ENCODE data around the gene PRKD1.

The PRKD1 gene

DNA sequence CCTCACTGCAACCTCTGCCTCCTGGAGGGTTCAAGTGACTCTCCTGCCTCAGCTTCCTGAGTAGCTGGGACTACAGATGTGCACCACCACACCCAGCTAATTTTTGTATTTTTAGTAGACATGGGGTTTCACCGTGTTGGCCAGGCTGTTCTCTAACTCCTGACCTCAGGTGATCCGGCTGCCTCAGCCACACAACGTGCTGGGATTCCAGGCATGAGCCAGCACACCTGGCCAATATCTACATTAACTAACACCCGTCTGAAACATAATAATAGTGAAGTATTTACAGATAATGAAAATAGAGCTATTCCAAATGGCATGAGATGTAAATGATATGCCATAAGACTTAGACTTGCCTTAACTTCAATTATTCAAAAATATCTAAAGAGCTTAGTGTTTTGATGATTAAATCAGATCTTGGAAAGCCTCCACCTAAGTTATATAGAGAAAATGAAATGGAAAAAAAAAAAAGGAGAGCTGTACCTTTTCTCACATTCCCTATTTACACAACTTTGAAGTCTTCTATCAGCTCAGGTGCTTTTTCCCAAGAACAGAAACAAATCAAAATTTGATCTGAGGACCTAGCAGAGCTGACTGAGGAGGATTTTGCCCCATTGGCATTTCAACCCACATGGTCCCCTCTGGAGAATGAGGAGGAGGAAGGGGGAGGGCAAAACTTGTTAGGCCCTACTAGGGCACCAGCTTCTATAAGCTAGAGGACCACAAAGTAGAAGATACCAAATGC, 309.2 kb downstream of the PRKD1 start:
- no peak for DNase-seq

DNA sequence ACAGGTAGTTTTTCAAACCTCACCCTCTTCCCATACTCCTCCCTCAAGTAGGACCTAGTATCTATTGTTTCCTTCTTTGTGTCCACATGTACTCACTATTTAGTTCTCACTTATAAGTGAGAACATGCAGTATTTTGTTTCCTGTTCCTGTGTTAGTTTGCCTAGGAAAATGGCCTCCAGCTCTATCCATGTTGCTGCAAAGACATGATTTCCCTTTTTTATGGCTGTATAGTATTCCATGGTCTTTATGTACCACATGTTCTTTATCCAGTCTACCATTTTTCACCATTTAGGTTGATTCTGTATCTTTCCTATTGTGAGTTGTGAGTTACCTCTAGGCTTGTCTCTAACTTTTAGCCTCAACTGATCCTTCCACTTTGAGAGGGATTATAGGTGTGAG, 310.7 kb downstream of the PRKD1 start:
- DNase-seq: no peak

DNA sequence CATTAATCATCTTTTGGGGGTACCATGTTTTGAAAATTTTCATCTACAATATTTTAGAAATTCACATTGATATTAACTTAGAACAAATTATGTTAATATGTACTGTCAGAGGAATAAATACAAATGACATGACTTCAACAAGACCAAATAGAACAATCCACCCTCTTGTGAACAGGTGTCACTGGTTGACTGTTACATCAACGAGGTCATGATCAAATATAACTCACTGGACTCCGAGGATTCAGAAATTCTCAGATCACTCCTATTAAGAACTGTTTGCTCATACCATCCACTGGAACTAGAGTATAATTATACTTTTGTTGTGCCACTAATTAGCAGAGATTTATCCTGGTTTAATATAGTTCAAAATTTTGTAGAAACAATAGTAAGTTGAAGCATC, 318.8 kb downstream of the PRKD1 start:
- DNase-seq: no peak

DNA sequence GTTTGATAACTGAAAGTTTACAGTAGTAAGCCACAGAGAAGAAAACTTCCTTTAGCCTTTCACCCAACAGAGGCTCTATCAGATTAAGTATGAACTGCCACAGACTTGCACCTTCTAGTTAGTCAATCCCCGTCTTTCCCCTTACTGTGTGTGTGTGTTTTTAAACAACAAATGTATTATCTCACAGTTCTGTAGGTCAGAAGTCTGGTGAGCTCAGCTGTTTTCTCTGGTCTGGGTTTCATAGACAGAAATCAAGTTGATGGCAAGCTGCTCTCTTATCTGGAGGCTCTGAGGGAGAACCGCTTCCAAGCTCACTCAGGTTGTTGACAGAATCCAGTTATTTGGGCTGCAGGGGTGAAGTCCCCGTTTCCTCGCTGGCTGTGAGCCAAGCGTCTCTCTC, 320.5 kb downstream of the PRKD1 start:
- no peak for DNase-seq

DNA sequence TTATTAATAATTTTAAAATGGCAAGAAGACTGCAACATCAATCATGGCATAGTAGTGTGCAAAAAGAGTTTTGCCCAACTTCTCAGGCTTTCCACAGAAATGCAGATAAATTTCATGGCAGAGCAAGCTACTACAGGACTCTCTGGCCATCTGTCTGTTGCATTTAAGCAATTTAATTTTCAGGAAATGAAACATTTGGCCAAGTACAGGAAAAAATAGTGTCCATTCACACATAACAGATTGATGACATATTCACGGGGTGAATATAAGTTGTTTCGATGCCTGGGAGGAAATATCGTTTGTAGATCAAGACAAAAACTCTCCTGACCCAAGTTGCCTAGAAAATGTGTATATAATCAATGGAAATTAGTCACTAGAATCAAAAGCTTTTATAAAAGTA, 324.0 kb downstream of the PRKD1 start:
- DNase-seq: no peak

DNA sequence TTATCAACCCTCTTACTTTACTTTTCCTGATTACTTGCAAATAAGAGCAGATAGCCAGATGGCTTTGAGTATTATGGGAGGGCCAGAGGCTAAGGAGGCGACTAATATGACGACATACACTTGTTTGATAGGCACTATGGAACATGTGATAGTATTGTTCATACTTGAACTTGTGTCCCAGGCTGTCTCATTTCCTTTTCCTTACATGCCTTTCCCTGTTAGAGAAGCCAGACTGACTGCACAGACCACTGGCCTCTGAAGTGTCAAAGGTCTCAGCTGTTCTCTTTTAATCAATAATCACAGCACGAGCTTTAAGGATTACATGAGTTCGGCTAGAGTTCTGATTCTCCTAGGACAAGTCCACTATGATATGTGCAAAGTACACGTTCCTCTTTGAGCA, 326.0 kb downstream of the PRKD1 start:
- DNase-seq: no peak

DNA sequence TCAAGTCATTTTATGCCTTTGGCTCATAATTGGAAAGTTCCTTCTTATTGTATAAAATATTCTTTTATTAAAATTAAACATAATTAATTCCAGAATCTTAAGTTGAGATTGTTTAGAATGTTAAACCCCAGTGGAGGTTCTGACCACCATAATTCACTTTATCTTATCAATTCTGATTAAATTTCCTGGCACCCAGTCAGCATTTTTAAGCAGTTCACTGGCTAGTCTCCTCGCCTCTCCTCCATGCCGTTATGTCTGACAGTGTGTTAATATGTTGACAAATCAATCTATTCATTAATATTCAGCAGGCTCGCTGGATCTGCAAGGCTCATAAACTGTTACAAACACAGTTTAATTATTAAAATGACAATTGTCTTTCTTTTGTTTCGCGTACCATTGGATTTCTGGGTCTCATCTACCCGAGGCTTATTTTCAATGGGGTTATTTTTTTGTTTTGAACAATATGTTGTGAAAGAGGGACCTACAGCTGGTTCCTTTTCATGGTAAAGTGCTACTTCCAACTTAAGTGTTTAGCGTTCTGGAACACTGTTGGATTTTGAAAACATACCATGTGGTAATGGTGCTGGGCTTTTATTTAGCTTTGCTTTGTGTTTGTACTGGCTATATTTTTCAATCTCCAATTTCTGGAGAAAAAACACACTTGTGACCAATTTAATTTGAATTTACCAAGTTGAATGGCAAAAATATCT, 339.7 kb downstream of the PRKD1 start:
- DNase-seq: no peak

DNA sequence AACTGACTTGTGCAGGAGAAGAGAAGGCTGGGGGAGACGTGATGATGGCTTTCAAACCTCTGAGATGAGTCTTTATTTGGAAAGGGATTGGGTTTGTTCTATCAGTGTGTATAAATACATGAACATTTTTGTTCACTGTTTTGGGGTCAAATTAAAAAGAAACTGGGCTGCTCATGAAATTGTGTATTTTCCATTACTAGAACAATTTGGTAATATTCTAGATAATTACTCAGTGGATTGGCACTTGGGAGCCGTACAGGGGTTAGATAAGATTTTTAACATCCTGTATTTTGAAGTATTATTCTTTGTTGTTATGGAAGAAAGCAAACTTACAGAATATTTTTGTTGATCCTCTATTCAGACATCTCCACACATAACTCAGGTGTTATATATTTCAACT, 340.6 kb downstream of the PRKD1 start:
- no peak for DNase-seq

DNA sequence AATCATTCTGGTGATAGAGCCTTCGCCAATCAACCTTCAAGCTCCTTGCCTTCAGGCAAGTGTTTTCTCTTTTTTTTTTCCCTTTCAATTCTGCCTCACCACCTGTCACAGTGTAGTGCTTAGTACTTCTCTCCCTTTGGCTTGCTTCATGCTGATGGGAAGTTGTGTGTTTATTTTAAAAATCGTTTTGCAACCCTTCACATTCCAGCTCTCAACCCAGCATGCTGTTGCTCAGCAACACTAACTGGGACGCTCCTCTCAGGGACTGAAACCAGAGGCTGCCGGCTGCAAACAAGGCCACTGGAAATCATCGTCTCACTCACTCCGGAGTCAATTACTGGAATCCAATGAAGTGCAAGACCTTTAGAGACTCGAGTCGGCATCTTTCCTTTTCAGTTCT, 342.7 kb downstream of the PRKD1 start:
- DNase-seq: peak in 29 of 56 donors; percentile 1 to 45 (median 6)

DNA sequence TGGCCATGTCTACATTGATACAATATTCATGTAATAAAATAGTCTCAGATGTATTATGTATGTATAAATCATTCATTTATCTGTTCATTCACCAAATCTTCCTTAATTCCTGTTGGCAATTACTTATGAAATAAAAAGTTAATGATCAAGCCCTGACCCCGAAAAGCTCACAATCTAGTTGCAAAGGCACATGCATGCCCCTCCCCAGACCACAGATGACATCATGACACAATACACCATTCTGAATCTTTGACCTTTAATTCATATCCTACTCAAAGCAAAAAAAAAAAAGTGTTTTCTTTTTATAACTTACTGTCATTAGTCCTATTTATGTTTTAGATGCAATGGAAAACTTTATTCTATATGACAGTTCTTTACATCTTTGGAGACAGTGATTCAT, 346.9 kb downstream of the PRKD1 start:
- no peak for DNase-seq

DNA sequence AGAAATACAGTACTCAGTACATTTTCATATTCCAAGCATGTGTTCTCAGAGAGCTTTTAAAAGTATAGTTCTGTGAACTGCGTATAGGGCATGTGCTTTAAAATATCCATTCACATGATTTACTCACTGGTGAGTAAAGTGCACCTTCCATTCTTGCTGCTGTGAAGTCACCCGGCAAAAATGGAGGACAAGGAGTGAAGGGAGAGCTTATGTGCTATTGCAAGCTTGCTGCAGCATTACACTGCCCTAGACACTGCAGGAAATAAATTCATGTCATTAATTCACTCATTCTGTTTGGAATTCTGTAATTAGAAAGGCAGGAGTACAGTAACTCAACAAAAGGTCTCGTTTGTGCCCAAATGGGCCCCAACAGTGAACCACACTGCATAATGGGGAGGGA, 347.8 kb downstream of the PRKD1 start:
- no peak for DNase-seq

DNA sequence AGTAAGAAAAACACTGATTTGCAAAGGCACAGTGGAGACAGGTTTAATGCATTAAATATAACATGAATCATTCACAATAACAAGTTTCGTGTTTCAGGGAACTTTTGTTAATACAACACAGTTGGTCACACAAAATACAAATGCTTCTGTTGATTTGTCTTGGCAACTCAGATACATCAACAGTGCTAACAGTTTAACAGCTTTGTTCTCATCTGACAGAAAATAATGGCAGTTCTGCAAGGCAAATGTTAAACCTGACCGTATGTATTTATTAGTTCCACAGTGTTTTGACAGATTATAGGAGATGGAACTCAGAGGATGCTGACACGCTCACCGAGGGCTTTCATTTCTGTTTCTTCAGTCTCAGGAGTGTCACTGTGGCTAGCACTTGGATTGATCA, 350.7 kb downstream of the PRKD1 start:
- no peak for DNase-seq

DNA sequence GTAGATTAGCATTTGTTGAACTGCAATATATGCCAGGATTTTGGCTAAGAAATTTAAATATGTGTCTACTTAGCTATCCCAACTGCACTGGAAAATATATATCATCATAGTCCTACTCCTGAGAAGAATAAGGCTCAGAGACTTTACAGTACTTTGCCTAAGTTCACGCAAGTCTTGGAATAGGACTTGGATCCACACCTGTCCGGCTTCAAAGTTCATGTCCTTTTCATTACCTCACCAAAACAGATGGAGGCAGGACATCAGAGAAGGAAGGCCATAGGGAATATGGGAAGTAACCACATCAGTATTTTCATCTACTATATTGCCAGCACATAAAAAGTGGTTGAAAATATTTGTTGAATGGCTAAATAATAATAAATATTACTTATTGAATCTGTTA, 358.5 kb downstream of the PRKD1 start:
- no peak for DNase-seq

DNA sequence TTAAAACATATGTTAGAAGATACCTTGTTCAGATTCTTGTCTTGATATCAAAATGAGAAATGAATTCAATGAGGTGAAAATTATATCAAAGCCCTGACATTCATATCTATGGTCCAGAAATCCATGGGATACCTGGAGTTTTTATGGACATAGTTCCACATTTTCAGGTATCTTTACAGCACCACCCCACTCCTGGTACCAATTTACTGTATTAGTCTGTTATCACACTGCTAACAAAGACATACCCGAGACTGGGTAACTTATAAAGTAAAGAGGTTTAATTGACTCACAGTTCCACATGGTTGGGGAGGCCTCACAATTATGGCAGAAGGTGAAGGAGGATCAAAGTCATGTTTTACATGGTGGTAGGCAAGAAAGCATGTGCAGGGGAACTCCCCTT, 361.5 kb downstream of the PRKD1 start:
- no peak for DNase-seq

DNA sequence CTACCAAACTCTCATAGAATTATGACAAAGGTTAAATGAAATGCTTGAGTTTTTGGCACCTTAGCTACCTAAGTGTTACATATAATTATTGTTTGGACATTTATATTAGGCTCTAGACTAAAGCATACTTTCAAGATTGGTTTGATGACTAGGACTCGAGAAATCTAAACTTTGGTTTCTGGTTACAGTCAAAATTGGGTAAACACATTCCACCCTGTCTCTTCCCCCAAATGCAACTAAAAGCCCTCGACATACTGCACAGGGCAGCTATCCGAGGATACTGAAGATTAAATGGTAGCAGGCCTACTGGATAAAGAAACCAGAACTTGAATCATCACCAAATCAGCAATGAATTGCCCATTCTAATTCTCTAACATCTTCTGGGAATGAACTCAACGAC, 369.1 kb downstream of the PRKD1 start:
- no peak for DNase-seq

DNA sequence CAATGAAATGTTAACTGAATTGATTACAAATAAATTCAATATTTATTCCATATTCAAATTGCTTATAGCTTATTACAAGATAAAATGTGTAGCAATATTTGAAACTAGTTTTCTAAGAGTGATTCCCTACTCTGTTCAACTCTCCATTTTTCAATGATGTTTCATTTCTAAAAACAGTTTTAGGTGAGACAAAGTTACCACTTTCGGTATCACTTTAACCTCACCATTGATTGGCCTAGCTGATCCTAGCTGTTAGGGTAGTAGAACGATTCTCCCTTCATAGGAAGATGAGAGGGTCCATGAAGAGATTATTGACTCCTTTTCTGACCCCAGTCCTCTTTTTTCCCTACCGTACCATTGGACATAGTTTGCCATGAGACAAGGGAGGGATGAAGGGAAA, 373.3 kb downstream of the PRKD1 start:
- DNase-seq: no peak

DNA sequence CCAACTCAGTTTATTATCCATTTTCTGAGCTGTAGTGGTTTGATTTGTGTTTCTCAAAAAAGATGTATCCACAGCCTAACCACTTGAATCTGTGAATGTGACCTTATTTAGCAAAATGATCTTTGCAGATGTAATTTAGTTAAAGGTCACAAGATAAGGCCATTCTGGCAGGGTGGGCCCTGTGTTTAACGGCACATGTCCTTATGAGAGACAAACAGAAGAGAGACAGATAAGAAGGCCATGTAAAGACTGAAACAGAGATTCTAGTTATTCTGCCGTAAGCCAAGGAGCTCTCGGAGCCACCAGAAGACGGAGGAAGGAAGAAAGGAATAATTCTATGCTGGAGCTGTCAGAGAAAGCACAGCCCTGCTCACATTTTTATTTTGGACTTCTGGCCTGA, 374.2 kb downstream of the PRKD1 start:
- DNase-seq: no peak

DNA sequence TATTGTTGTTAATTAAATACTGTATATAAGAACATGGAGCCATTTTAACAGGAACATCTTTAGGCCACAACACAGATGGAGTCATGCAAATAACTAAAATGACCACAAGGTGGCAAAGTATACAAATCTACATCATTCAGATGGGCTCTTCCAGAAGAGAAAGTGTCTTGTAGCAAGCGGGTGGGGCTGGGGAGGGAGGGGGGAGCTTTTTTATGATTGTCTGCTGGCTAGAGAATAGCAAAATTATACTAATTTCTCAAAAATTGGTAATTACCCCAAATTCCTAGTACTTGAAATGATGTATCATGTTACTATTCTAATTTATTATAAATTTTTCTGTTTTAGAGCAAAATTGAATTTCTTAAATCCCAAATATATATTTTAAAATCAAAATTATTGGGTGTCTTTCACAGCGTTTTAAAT, 378.7 kb downstream of the PRKD1 start:
- DNase-seq: peak in 11 of 56 donors; percentile 1 to 26 (median 4)

DNA sequence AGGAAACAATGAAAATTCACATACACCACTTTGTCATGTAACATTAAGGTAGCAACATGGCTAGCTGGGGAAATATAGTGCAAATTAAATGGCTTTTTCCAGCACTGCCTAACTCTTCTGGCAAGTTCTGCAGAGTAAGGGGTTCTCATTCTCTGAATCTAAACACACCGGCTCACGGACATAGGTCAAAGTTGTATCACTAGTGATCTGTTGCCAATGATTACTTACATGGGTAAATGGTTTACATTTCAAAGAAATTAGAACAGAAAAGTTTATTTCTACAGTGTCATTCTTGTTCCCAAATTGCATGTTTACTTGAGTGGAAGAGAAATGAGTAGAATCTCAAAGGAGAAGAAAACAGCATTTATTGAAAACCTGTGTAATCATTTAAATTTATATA, 381.9 kb downstream of the PRKD1 start:
- DNase-seq: no peak

DNA sequence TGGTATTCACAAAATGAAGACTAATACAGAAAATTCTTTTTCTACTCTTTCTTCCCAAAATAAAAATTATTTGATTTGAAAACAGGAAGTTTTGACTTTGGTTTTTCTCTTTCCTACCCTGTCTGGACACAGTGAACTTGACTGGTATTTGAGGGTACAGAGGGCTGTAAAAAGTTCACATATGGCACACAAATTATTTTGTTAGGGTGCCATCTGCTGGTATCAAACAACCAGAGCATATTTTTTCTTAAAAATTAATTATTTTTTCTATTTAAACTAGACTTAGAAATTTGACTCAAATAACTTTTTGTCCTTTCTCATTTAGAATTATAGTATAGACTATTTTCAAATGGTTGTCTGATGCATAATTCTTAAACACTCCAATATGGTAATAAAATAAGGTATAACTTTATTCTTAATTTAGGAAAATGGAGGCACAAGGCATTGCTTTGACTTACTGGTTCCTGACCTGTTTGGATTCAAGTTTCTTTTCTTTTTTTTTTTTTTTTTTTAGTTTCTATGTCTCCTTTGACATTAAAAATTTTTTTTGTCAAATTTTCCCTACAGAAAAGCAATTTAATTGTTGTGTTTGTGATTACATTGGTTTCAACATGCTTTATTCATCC, 390.6 kb downstream of the PRKD1 start:
- no peak for DNase-seq

DNA sequence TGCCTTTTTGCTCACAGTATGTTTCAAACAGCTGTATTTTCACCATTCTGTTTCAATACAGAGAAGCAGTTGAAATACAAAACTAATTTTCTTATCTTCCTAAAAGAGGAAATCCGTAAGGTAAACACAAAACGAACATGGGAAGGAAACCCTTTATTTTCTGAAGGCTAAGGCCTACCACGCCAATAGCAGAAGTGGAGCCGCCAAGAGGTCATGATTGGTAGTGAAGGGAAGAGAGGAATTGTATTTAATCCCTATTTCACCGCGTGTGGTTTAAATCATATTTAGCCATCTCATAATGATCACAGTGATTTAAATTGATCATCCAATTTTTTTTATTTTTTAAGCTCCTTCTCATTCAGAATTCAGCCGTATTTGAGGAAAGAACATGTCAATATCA, 398.2 kb downstream of the PRKD1 start:
- DNase-seq: no peak

DNA sequence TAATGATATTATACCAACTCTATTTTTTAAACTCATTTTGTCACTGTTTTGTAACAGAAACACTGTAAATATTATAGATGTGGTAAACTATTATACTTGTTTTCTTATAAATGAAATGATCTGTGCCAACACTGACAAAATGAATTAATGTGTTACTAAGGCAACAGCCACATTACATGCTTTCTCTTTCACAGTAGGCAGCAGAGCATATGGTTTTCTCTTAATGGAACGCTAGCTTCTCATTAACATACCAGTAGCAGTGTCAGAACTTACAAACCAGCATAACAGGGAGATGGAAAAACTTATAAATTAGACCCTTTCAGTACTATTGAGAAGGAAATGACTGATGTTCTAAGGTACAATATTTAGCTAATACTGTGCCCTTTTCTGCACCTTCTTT, 398.8 kb downstream of the PRKD1 start:
- no peak for DNase-seq

DNA sequence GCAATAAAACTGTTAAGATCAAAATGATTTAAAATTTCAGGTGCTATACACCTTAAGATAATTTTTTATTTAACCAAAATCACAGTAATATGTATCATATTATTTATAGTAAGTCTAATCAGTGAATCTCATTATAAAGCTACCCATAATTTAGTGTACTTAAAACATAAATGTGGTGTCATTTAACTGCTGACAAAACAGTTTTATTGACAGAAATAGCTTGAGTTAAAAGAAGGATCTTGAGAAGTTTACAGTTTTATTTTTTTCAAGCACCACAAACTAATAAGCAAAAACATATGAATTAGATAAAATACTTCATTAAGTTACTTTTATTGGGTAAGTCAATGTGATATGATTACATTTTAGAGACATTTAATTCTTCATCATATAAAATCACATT, 400.4 kb downstream of the PRKD1 start:
- DNase-seq: no peak

All from nucleus accumbens (tissue), 56 donors.